ENCODE data around the gene BCL2L14.

Gene BCL2L14

DNA sequence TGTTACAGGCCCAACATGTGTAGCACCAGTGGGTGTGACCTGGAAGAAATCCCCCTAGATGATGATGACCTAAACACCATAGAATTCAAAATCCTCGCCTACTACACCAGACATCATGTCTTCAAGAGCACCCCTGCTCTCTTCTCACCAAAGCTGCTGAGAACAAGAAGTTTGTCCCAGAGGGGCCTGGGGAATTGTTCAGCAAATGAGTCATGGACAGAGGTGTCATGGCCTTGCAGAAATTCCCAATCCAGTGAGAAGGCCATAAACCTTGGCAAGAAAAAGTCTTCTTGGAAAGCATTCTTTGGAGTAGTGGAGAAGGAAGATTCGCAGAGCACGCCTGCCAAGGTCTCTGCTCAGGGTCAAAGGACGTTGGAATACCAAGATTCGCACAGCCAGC, 8.6 kb downstream of the BCL2L14 start:
- Mint-ChIP-seq H3K4me1 (ENCODE audit: low read depth) (no peaks in the 10 kb centered on the region), H3K36me3 (ENCODE audit: low read depth) (no peaks in the 10 kb centered on the region), H3K27ac (no peak overlapping the region), H3K4me3 (no peak overlapping the region), H3K27me3 (peaks cover 2% of the 10 kb centered on the region), H3K9me3 (no peaks in the 10 kb centered on the region)
- intact Hi-C loops (cut with micrococcal nuclease), result no loop called here

DNA sequence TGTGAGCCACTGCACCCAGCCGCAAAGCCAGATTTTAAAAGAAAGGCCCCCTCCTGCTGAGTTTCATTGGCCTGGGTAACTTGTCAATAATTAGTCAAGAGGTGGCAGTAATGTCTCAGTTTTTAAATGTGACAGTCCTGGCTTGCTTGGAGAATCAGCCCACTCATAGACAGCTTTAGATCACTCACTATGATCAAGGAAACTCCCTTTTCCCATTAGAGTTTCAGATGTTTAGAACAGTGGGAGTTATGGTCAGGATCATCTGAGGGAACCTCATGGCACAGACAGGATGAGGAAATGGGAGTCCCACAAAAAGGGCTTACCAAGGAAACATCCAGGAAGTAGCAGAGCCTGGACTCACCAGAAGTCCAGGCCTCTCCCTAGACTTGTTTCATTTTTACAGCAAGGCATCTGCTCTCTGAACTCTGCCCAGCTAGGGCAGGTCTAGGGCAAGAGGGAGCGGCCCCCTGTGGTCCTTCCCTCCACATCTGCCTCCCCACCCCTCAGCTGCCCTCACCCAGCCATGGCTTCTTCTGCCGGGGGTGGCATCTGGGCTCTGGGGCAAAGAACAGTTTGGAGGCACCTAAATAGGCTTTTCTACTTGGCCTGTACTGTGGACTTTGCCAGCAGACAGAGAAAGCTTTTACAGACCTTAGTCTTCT, 11.2 kb downstream of the BCL2L14 start:
- intact Hi-C loops (cut with micrococcal nuclease), result no loop called here
- Mint-ChIP-seq H3K4me1 (ENCODE audit: low read depth) (no peaks in the 10 kb centered on the region), H3K4me3 (no peak overlapping the region), H3K27ac (no peak overlapping the region), H3K9me3 (no peaks in the 10 kb centered on the region), H3K36me3 (ENCODE audit: low read depth) (no peaks in the 10 kb centered on the region), H3K27me3 (no peaks in the 10 kb centered on the region)

DNA sequence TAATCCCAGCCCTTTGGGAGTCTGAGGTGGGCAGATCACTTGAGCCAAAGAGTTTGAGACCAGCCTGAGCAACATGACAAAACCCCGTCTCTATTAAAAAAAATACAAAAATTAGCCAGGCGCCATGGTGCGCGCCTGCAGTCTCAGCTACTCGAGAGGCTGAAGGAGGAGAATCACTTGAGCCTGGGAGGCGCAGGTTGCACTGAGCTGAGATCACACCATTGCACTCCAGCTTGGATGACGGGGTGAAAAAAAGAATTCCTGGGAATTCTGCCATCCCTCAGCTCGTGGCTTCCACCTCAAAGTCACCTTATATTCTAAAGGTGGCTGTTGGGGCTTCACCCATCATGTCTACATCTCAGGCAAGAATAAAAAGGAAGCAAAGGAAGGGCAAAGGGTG, 12.9 kb downstream of the BCL2L14 start:
- intact Hi-C loops (cut with micrococcal nuclease), result no loop called here
- Mint-ChIP-seq H3K27me3 (peaks cover 6% of the 10 kb centered on the region), H3K9me3 (no peaks in the 10 kb centered on the region), H3K36me3 (ENCODE audit: low read depth) (no peaks in the 10 kb centered on the region), H3K4me3 (no peak overlapping the region), H3K4me1 (ENCODE audit: low read depth) (no peaks in the 10 kb centered on the region), H3K27ac (no peak overlapping the region)

DNA sequence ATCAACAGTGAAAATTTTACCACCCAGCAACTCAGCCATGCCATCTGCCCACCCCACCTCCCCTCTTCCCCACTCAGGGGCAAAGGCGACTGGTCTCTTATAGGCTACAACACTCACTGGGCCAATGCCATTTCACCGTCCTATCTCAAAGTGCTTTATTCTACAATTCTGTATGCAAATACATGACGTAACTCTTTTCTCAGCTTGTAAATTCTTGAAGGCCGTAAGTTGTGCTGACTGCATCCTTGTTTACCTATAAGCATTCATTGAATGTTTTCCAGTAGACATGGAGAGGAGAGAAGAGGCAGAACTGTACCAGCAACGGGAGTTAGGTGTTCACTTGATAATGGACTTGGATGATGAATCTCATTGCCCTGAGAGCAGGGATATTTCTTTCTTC, 15.6 kb downstream of the BCL2L14 start:
- no peaks in the 10 kb centered on the region for H3K9me3 Mint-ChIP-seq
- H3K4me1 Mint-ChIP-seq (ENCODE audit: low read depth), result no peaks in the 10 kb centered on the region
- peaks cover 9% of the 10 kb centered on the region for H3K27me3 Mint-ChIP-seq
- intact Hi-C loops (cut with micrococcal nuclease), result no loop called here
- no peaks in the 10 kb centered on the region for H3K36me3 Mint-ChIP-seq (ENCODE audit: low read depth)
- no peak overlapping the region for H3K4me3 Mint-ChIP-seq
- no peak overlapping the region for H3K27ac Mint-ChIP-seq

DNA sequence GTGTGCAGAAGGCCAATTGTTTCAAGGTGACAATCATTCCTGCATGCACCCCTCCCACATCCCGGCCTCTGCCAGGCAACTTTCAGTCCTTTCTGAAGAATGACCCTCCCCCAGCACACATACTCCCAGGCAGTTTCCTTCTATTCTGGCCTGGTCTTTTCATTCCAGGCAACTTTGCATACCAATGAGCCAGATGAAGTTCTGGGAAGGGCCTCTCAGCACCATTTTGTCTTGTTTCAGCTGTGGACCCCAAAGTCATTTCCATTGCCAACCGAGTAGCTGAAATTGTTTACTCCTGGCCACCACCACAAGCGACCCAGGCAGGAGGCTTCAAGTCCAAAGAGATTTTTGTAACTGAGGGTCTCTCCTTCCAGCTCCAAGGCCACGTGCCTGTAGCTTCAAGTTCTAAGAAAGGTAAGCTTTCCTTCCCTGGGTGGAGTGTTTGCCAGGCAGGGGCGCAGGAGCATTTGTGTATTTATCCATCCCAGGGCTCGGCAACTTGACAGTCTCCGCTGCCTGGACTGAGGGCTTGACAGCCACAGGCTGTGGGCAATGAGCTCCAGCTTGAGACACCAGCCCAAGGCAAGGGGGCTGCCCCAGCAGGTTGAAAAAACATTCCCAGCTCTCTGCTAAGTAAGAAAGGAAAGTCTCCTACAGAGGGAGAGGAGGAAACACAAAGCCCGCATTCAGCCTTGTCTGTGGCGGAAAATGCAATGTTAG, 16.4 kb downstream of the BCL2L14 start:
- no peaks in the 10 kb centered on the region for H3K9me3 Mint-ChIP-seq
- no peak overlapping the region for H3K4me3 Mint-ChIP-seq
- peaks cover 12% of the 10 kb centered on the region for H3K27me3 Mint-ChIP-seq
- intact Hi-C loops (cut with micrococcal nuclease), result no loop called here
- H3K36me3 Mint-ChIP-seq (ENCODE audit: low read depth), result no peaks in the 10 kb centered on the region
- H3K4me1 Mint-ChIP-seq (ENCODE audit: low read depth), result no peaks in the 10 kb centered on the region
- no peak overlapping the region for H3K27ac Mint-ChIP-seq

DNA sequence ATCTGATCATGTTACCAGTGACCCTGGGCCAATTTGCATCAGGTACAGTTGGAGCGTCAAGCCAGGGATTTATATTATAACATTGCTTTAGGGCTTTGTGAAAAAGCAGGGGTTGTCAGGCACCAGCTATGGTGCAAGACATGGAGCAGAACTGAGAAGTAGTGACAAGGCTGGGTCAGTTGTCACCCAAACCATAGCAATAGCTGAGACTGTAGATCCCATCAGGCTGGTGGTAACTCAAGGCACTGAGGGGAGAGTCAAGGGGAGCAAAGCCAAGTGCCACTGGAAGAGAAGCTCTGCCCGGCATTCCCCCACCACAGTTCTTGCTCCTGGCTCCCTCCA, 16.9 kb downstream of the BCL2L14 start:
- Mint-ChIP-seq H3K36me3 (ENCODE audit: low read depth) (no peaks in the 10 kb centered on the region), H3K9me3 (no peaks in the 10 kb centered on the region), H3K27me3 (peaks cover 12% of the 10 kb centered on the region), H3K27ac (no peak overlapping the region), H3K4me1 (ENCODE audit: low read depth) (no peaks in the 10 kb centered on the region), H3K4me3 (no peak overlapping the region)
- intact Hi-C loops (cut with micrococcal nuclease), result no loop called here

DNA sequence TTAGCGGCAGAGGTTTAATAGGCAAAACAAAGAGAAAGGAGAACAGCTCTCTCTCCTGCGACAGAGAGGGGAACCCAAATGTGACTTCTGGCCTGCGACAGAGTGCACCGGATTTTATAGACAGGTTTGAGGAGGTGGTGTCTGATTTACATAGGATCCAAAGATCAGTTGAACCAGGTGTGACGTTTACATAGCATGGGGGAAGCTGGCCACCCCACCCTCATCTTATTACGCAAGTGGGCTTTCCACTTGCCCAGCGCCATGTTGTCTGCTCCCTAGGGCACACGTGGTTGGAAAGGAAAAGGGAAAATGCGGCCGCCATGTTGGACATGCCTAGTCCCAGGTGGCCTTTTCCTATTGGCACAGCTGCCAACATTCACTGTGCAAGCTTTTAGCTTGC, 17.4 kb downstream of the BCL2L14 start:
- Mint-ChIP-seq H3K27ac (no peak overlapping the region), H3K4me1 (ENCODE audit: low read depth) (no peaks in the 10 kb centered on the region), H3K27me3 (peaks cover 12% of the 10 kb centered on the region), H3K9me3 (no peaks in the 10 kb centered on the region), H3K4me3 (no peak overlapping the region), H3K36me3 (ENCODE audit: low read depth) (no peaks in the 10 kb centered on the region)
- intact Hi-C loops (cut with micrococcal nuclease), result no loop called here

DNA sequence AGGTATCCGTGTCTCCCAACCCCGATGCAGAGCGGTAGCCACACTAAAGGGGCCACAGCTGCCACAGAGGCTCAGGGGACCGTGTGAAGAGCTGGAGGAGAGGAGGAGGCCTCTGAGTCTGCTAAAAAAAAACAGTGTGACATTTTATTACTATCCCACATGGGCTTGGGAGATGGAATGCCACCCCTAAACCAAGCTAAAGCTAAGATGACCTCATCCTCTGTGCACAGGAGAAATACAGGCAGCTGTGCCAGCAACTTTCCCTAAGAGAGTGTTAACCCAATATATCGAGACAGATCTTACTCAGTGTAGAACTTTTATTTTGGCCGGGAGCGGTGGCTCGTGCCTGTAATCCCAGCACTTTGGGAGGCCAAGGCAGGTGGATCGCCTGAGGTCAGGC, 18.0 kb downstream of the BCL2L14 start:
- H3K9me3 Mint-ChIP-seq, result no peaks in the 10 kb centered on the region
- intact Hi-C loops (cut with micrococcal nuclease), result no loop called here
- no peaks in the 10 kb centered on the region for H3K36me3 Mint-ChIP-seq (ENCODE audit: low read depth)
- H3K27ac Mint-ChIP-seq, result no peak overlapping the region
- peaks cover 12% of the 10 kb centered on the region for H3K27me3 Mint-ChIP-seq
- no peaks in the 10 kb centered on the region for H3K4me1 Mint-ChIP-seq (ENCODE audit: low read depth)
- H3K4me3 Mint-ChIP-seq, result no peak overlapping the region

DNA sequence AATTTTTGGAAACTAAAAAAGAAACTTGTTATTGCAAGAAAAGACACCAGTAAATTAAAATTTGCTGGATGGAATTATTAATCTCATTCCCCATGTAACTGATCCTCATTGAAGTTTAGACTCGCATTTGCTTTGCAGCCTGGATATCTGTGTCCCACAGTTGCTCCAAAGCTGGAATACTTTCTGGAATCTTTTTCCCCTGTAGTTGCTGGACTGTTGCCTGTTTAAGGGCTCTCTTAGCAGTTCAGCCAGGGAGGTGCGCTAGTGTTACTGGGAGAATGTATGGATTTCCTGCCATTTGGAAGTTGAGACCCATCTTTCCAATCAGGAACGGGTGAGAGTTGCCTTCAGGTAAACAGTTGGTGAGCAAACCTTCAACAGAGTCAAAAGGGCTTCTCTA, 20.3 kb downstream of the BCL2L14 start:
- Mint-ChIP-seq H3K4me1 (ENCODE audit: low read depth) (peaks cover 5% of the 10 kb centered on the region), H3K27me3 (peaks cover 14% of the 10 kb centered on the region), H3K27ac (no peak overlapping the region), H3K9me3 (no peaks in the 10 kb centered on the region), H3K4me3 (no peak overlapping the region), H3K36me3 (ENCODE audit: low read depth) (no peaks in the 10 kb centered on the region)
- intact Hi-C loops (cut with micrococcal nuclease), result no loop called here

DNA sequence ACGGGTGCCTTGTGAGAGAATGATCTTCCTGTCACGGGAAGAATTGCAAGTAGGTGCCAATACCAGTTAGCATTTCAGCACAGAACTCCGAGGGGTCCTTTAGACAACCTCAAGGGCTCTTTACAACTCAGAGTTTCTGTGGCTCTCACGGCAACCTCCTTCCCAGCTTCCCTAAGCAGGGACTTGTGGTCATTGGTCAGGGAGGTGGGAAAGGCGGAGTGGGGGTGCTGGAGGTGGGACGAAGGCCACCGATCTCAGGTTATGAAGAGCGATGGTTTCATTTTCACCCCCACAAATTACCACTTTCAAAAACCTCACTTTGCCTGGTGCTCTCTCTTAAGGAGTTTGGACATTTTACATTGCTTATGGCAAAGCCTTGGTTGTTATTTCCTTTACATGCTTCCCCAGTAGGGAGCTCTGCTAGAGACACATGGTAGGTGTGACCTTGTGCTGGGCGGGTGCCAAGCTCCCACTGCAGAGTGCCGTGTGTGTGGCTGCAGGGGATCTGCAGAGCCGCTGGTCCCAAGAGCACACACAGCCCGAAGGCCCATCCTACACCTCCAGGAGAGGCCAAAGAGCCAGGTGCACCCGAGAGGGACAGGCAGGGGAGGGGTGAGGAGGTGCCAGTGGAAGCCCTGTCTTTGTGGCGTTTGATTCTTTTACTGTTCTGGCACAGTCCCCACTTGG, 21.4 kb downstream of the BCL2L14 start:
- H3K36me3 Mint-ChIP-seq (ENCODE audit: low read depth), result no peaks in the 10 kb centered on the region
- peaks cover 14% of the 10 kb centered on the region for H3K27me3 Mint-ChIP-seq
- H3K4me3 Mint-ChIP-seq, result no peak overlapping the region
- peaks cover 5% of the 10 kb centered on the region for H3K4me1 Mint-ChIP-seq (ENCODE audit: low read depth)
- no peaks in the 10 kb centered on the region for H3K9me3 Mint-ChIP-seq
- intact Hi-C loops (cut with micrococcal nuclease), result no loop called here
- H3K27ac Mint-ChIP-seq, result no peak overlapping the region

DNA sequence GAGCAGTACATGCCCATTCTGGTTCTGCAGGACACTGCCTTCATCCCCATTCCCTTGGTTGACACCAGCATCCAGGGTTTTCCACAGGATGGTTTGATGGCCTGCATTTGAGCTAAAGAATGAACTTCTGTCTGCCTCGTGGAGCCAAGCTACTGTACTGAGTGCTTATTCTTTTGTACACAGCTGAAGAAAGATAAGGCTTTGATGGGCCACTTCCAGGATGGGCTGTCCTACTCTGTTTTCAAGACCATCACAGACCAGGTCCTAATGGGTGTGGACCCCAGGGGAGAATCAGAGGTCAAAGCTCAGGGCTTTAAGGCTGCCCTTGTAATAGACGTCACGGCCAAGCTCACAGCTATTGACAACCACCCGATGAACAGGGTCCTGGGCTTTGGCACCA, 23.7 kb downstream of the BCL2L14 start:
- H3K36me3 Mint-ChIP-seq (ENCODE audit: low read depth), result no peaks in the 10 kb centered on the region

DNA sequence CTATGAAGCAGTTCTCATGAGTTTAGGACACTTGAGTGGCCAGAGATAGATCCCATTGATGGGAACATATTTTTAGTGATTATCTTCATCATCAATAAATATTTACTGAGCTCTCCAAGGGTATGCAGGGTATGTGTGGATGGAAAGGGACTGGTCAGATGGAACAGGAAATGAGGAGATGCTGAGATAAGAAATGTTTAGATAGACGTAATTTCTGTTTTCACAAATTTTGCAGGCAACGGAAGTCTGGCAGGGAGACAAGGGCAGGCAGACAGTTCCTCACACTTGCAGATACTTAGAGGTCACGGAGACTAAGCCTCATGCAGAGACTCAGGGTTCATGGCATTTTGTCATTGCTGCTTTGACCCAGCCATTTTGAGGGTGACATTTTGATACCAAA, 24.3 kb downstream of the BCL2L14 start:
- Mint-ChIP-seq H3K27me3 (peaks cover 7% of the 10 kb centered on the region), H3K4me3 (no peak overlapping the region), H3K9me3 (no peaks in the 10 kb centered on the region), H3K27ac (no peak overlapping the region), H3K36me3 (ENCODE audit: low read depth) (no peaks in the 10 kb centered on the region), H3K4me1 (ENCODE audit: low read depth) (peaks cover 5% of the 10 kb centered on the region)
- intact Hi-C loops (cut with micrococcal nuclease), result no loop called here

More for the DNA sequence above, 23.7 kb downstream of the BCL2L14 start:
- intact Hi-C loops (cut with micrococcal nuclease), result no loop called here
- Mint-ChIP-seq H3K27me3 (peaks cover 7% of the 10 kb centered on the region), H3K4me1 (ENCODE audit: low read depth) (peaks cover 5% of the 10 kb centered on the region), H3K4me3 (no peak overlapping the region), H3K27ac (no peak overlapping the region), H3K9me3 (no peaks in the 10 kb centered on the region)

DNA sequence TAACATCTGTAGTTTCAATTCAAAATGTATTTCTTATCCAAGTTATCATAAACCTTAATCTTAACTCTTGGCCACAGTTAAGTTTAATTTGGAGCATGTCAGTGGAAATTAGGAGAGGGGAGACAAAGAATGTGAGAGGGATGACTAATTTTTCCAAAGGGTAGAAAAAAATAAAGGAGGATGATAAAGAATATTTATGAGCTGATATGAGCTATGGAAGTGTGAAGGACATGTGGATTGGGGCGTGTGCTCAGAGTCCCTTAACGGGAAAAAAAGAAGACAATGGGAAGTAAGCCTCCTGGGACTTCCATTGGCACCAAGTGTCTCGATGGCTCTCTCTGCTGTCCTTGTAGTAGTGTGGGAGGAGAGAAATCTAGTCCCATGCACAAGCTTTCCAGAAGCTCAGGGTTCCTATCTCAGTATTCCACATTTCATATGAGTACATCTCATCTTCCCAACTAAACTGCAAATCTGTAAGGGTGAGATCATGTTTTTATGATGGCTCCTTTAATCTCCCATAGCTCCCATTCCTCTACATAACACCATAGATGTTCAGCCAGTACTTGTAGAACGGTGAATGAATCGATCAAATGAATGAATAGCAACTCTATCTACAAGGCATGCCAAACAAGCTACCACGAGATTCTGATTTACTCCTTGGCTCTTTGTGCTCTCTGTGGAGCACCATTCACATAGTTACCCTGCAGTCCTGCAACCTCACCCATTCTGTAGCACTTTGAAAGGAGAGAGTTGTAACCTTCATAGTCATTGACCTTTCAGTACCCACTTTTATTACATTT, 27.4 kb downstream of the BCL2L14 start:
- Mint-ChIP-seq H3K4me1 (ENCODE audit: low read depth) (peaks cover 5% of the 10 kb centered on the region), H3K27me3 (peaks cover 2% of the 10 kb centered on the region), H3K4me3 (no peak overlapping the region), H3K27ac (no peak overlapping the region), H3K36me3 (ENCODE audit: low read depth) (no peaks in the 10 kb centered on the region), H3K9me3 (no peaks in the 10 kb centered on the region)
- intact Hi-C loops (cut with micrococcal nuclease), result no loop called here

DNA sequence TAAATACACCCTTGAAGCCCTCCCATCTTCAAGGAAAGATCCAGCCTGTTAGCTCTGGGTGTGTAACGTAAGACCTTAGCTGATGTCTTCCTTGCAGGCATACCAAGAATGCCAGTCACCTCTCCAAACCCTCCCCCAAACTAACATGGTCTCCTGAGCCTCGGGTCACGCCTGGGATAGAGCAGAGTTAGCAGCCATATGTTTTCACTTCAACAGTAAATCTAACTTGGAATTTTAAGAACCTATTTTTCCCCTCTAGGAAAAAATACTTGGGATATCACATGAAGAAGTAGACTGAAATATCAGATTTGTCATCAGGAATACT, 27.9 kb downstream of the BCL2L14 start:
- Mint-ChIP-seq H3K4me1 (ENCODE audit: low read depth) (peaks cover 5% of the 10 kb centered on the region), H3K36me3 (ENCODE audit: low read depth) (no peaks in the 10 kb centered on the region), H3K4me3 (no peak overlapping the region), H3K27ac (no peak overlapping the region), H3K27me3 (peaks cover 2% of the 10 kb centered on the region), H3K9me3 (peaks cover 4% of the 10 kb centered on the region)
- intact Hi-C loops (cut with micrococcal nuclease), result no loop called here

Data from dendritic cell treated with granulocyte-macrophage colony-stimulating factor and Interleukin-4, amounts not matched to agents 40 ng/mL and 50 ng/mL, for 4 days (primary cell).